ENCODE measurements around the gene DENND5A.
"Not testable (repeated sequence)": the region's sequence is repeated elsewhere in the genome, so short reads cannot be mapped to it uniquely, and the experiment has no call there.

DENND5A gene

DNA sequence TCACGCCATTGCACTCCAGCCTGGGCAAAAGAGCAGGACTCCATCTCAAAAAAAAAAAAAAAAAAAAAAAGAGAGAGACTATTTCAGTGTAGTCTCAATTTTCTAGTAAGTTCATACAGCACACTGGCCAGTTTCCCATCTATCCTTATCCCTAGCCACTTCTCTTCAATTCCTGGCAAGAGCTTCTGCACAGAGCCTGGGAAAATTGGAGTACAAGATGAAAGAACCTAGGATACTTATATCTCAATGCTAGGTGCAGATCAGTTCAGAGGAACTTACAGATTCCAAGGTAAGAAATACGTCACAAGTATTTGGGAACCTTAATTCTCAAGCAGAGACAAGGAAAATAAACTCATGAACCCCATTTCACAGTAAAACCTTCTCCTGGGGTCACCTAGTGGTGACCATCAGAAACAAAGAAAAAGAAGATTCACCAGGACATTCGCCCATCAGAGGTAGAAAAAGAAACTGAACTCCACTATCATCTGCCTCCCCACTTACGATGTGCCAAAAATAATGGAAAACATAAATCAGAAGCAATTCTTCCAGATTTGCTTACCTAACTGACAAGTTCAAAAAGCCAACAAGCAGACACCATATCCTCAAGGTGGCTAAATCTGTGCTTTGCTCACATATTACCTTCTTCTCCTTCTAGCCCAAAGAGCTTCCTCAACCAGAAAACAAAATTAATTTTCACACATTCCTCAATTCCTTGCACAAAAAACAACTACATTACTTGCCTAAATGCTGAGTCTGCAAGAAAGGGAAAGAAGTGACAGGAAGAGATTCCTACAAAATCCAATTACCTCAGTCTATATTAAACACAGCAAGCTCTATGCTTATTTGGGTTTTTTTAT is 4.9 kb downstream of the DENND5A start:
- no peak overlapping the region for H3K4me2 ChIP-seq (ENCODE audit: insufficient read depth, low read length)
- H2AFZ ChIP-seq (ENCODE audit: low read depth, low read length), result no peak overlapping the region
- peaks cover 25% of the 10 kb centered on the region for H3K27me3 ChIP-seq (ENCODE audit: insufficient read depth, low read length, poor library complexity)
- no peaks in the 10 kb centered on the region for H3K79me2 ChIP-seq (ENCODE audit: insufficient read depth, low read length)
- no peak overlapping the region for H3K4me3 ChIP-seq (ENCODE audit: low read depth in 1 of 2, low read length in 2 of 2)
- ATAC-seq (ENCODE audit: insufficient read depth, low read depth) (no peak), DNase-seq (no peak)
- H3K9ac ChIP-seq (ENCODE audit: low read depth, low read length), result no peak overlapping the region
- H3K4me1 ChIP-seq (ENCODE audit: insufficient read depth, low read length), result peaks cover 14% of the 10 kb centered on the region
- no peak overlapping the region for H3K27ac ChIP-seq (ENCODE audit: low read length)
- no peaks in the 10 kb centered on the region for H3K36me3 ChIP-seq (ENCODE audit: insufficient read depth, low read length)
- H3K9me3 ChIP-seq (ENCODE audit: insufficient read depth, low read length, severe bottlenecking), result no peaks in the 10 kb centered on the region
- TF ChIP-seq EZH2 (IDR thresholded peaks at IDR 0.05; ENCODE audit: borderline replicate concordance, low read depth, low read length, severe bottlenecking), result no peak
- no peak for TF ChIP-seq CTCF (IDR thresholded peaks at IDR 0.05; ENCODE audit: borderline replicate concordance, extremely low read depth, low read length, poor library complexity, severe bottlenecking)
- H4K20me1 ChIP-seq (ENCODE audit: insufficient read depth, low read length), result 0 out of 2 replicates have a peak, but pooled peaks cover 3% of the 10 kb centered on the region

- H3K79me2 ChIP-seq (ENCODE audit: insufficient read depth, low read length); ATAC-seq (ENCODE audit: insufficient read depth, low read depth); H3K9ac ChIP-seq (ENCODE audit: low read depth, low read length); H3K27ac ChIP-seq (ENCODE audit: low read length); H3K27me3 ChIP-seq (ENCODE audit: insufficient read depth, low read length, poor library complexity); H3K9me3 ChIP-seq (ENCODE audit: insufficient read depth, low read length, severe bottlenecking); H3K4me2 ChIP-seq (ENCODE audit: insufficient read depth, low read length); H4K20me1 ChIP-seq (ENCODE audit: insufficient read depth, low read length); DNase-seq; H2AFZ ChIP-seq (ENCODE audit: low read depth, low read length); H3K4me3 ChIP-seq (ENCODE audit: low read depth in 1 of 2, low read length in 2 of 2); H3K36me3 ChIP-seq (ENCODE audit: insufficient read depth, low read length); H3K4me1 ChIP-seq (ENCODE audit: insufficient read depth, low read length): not testable (repeated sequence)
These were observed 6.9 kb downstream of the DENND5A start for GRCh38 chr11:9258279-9258678.

- Histone ChIP-seq H4K20me1 (ENCODE audit: insufficient read depth, low read length) (peaks cover 3% of the 10 kb centered on the region; the same call in 1 of the 2 replicates), H3K79me2 (ENCODE audit: insufficient read depth, low read length) (no peaks in the 10 kb centered on the region), H3K4me1 (ENCODE audit: insufficient read depth, low read length) (peaks cover 24% of the 10 kb centered on the region), H3K4me3 (ENCODE audit: low read depth in 1 of 2, low read length in 2 of 2) (no peak overlapping the region), H3K9me3 (ENCODE audit: insufficient read depth, low read length, severe bottlenecking) (no peaks in the 10 kb centered on the region), H3K27ac (ENCODE audit: low read length) (no peak overlapping the region), H3K9ac (ENCODE audit: low read depth, low read length) (no peak overlapping the region), H2AFZ (ENCODE audit: low read depth, low read length) (no peak overlapping the region), H3K36me3 (ENCODE audit: insufficient read depth, low read length) (no peaks in the 10 kb centered on the region), H3K27me3 (ENCODE audit: insufficient read depth, low read length, poor library complexity) (no peaks in the 10 kb centered on the region), H3K4me2 (ENCODE audit: insufficient read depth, low read length) (no peak overlapping the region)
- ATAC-seq (ENCODE audit: insufficient read depth, low read depth) (no peak), DNase-seq (no peak)
- TF ChIP-seq EZH2 (IDR thresholded peaks at IDR 0.05; ENCODE audit: borderline replicate concordance, low read depth, low read length, severe bottlenecking), result no peak
- TF ChIP-seq CTCF (IDR thresholded peaks at IDR 0.05; ENCODE audit: borderline replicate concordance, extremely low read depth, low read length, poor library complexity, severe bottlenecking), result no peak
These were observed 10.7 kb downstream of the DENND5A start for GRCh38 chr11:9254416-9254815.

GRCh38 chr11:9253086-9253485 is 12.1 kb downstream of the DENND5A start:
- TF ChIP-seq EZH2 (IDR thresholded peaks at IDR 0.05; ENCODE audit: borderline replicate concordance, low read depth, low read length, severe bottlenecking), result no peak
- no peak for TF ChIP-seq CTCF (IDR thresholded peaks at IDR 0.05; ENCODE audit: borderline replicate concordance, extremely low read depth, low read length, poor library complexity, severe bottlenecking)
- H3K36me3 ChIP-seq (ENCODE audit: insufficient read depth, low read length), result no peaks in the 10 kb centered on the region
- no peaks in the 10 kb centered on the region for H3K9me3 ChIP-seq (ENCODE audit: insufficient read depth, low read length, severe bottlenecking)
- H2AFZ ChIP-seq (ENCODE audit: low read depth, low read length), result no peak overlapping the region
- H3K9ac ChIP-seq (ENCODE audit: low read depth, low read length), result no peak overlapping the region
- ATAC-seq (ENCODE audit: insufficient read depth, low read depth) (no peak), DNase-seq (no peak)
- peaks cover 7% of the 10 kb centered on the region for H4K20me1 ChIP-seq (ENCODE audit: insufficient read depth, low read length)
- no peak overlapping the region for H3K27ac ChIP-seq (ENCODE audit: low read length)
- H3K4me2 ChIP-seq (ENCODE audit: insufficient read depth, low read length), result no peak overlapping the region
- no peaks in the 10 kb centered on the region for H3K27me3 ChIP-seq (ENCODE audit: insufficient read depth, low read length, poor library complexity)
- no peaks in the 10 kb centered on the region for H3K79me2 ChIP-seq (ENCODE audit: insufficient read depth, low read length)
- H3K4me3 ChIP-seq (ENCODE audit: low read depth in 1 of 2, low read length in 2 of 2), result no peak overlapping the region
- H3K4me1 ChIP-seq (ENCODE audit: insufficient read depth, low read length), result peaks cover 32% of the 10 kb centered on the region
